Fibroblast of mammary gland (primary cell): ENCODE data around the gene TMEM86A.

Experiments used
- DNase-seq: peaks from one replicate; pipeline ENCODE4 v3.0.0-alpha.2; 2010; ENCODE audit warnings: low read depth
- H3K4me3 ChIP-seq: 2 replicates; pipeline ENCODE4 v1.5.1; 2011; ENCODE audit warnings: low read depth, mild to moderate bottlenecking, low read length, moderate library complexity; ENCODE audit not compliant: control insufficient read depth
- CTCF ChIP-seq: conservative IDR thresholded peaks from 2 replicates; pipeline ENCODE4 v1.5.1; 2011; ENCODE audit warnings: low read depth, low read length, inconsistent platforms; ENCODE audit not compliant: control insufficient read depth, insufficient read depth

The TMEM86A gene

GRCh38 chr11:18743365-18743764 is 44.8 kb downstream of the TMEM86A start:
- no peak for TF ChIP-seq CTCF
- H3K4me3 ChIP-seq = no peak overlapping the region
- DNase-seq = no peak

- no peak for DNase-seq
- no peak overlapping the region for H3K4me3 ChIP-seq
- TF ChIP-seq CTCF = no peak
Observed at GRCh38 chr11:18743900-18744514, 45.4 kb downstream of the TMEM86A start.

GRCh38 chr11:18745251-18745650 is 46.7 kb downstream of the TMEM86A start:
- no peak for TF ChIP-seq CTCF
- DNase-seq = no peak
- no peak overlapping the region for H3K4me3 ChIP-seq

- H3K4me3 ChIP-seq = no peak overlapping the region
- DNase-seq = peak; percentile 54
- TF ChIP-seq CTCF = no peak
Observed at GRCh38 chr11:18748766-18749365, 50.3 kb downstream of the TMEM86A start.

GRCh38 chr11:18749681-18750319 is 51.2 kb downstream of the TMEM86A start:
- no peak overlapping the region for H3K4me3 ChIP-seq
- peak; percentile 64 for DNase-seq
- no peak for TF ChIP-seq CTCF

GRCh38 chr11:18750944-18751343 is 52.4 kb downstream of the TMEM86A start:
- no peak for TF ChIP-seq CTCF
- H3K4me3 ChIP-seq = no peak overlapping the region
- no peak for DNase-seq
